Thyroid gland (tissue), 4 donors: Measurements from ENCODE around the gene GOLT1A.

Source experiments
- POLR2A ChIP-seq, 2 donors: fragments of 450-650 bp; IDR thresholded peaks; one replicate each; pipeline ENCODE4 v1.6.1; 2017; ENCODE audit warnings: antibody characterized with exemption in 2 of 2, mild to moderate bottlenecking in 2 of 2, moderate library complexity in 1 of 2
- TF ChIP-seq, protein P1 (sequence below), 6 experiments: fragments of 200-600 bp in 3 of 6; fragments of 450-650 bp in 3 of 6; sonication (generic) in 3 of 6; IDR thresholded peaks; one replicate each; pipeline ENCODE4 v1.5.1; 2016 to 2019; ENCODE audit warnings: antibody characterized with exemption in 6 of 6, mild to moderate bottlenecking in 2 of 6, inconsistent platforms in 1 of 6, moderate library complexity in 1 of 6

- TF ChIP-seq, protein P1, sequence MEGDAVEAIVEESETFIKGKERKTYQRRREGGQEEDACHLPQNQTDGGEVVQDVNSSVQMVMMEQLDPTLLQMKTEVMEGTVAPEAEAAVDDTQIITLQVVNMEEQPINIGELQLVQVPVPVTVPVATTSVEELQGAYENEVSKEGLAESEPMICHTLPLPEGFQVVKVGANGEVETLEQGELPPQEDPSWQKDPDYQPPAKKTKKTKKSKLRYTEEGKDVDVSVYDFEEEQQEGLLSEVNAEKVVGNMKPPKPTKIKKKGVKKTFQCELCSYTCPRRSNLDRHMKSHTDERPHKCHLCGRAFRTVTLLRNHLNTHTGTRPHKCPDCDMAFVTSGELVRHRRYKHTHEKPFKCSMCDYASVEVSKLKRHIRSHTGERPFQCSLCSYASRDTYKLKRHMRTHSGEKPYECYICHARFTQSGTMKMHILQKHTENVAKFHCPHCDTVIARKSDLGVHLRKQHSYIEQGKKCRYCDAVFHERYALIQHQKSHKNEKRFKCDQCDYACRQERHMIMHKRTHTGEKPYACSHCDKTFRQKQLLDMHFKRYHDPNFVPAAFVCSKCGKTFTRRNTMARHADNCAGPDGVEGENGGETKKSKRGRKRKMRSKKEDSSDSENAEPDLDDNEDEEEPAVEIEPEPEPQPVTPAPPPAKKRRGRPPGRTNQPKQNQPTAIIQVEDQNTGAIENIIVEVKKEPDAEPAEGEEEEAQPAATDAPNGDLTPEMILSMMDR (IDR thresholded peaks at IDR 0.05) = no peak
- TF ChIP-seq POLR2A (IDR thresholded peaks at IDR 0.05) = no peak
Measured at GRCh38 chr1:204216880-204217647, 3.3 kb upstream of the GOLT1A start.
